CD4-positive, alpha-beta T cell treated with Interleukin-6 at 100 ng/mL for 8 hours (primary cell): ENCODE results near the gene FIGNL2.
"Not testable (repeated sequence)": the region's sequence is repeated elsewhere in the genome, so short reads cannot be mapped to it uniquely, and the experiment has no call there.

Experiments used
- DNase-seq: peaks from one replicate; pipeline ENCODE4 v3.0.0-alpha.2; 2020; ENCODE audit warnings: mixed read lengths, low spot score

FIGNL2 gene

DNA sequence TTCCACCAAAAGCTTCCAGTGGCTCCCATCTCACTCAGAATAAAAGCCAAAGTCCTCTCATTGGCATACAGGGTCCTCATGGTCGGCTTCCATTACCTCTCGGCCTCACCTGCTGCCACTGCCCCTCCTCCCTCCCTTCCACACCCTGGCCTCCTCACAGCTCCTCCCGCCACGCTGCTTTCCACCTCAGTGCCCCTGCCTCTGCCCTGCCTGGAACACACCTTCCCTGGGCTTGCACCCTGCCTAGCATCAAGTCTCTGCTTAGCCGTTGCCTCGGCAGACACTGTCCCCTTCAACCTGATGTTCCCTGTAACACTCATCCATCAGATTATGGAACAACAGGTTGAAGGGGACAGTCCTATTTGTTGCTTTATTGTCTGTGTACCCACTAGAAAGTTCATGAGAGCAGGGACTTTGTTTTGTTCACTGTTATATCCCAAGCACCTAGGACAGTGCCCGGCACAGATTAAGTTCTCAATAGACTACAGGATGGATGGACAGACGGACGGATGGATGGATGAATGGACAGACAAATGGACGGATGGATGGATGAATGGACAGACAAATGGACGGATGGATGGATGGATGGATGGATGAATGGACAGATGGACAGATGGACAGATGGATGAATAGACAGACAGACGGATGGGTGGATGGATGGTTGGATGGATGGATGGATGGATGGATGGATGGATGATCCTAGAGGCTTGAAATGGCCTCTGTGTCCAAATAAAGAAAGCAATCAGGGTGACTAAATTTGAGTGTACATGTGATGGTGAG is 14.9 kb downstream of the FIGNL2 start:
- no peak for DNase-seq

DNA sequence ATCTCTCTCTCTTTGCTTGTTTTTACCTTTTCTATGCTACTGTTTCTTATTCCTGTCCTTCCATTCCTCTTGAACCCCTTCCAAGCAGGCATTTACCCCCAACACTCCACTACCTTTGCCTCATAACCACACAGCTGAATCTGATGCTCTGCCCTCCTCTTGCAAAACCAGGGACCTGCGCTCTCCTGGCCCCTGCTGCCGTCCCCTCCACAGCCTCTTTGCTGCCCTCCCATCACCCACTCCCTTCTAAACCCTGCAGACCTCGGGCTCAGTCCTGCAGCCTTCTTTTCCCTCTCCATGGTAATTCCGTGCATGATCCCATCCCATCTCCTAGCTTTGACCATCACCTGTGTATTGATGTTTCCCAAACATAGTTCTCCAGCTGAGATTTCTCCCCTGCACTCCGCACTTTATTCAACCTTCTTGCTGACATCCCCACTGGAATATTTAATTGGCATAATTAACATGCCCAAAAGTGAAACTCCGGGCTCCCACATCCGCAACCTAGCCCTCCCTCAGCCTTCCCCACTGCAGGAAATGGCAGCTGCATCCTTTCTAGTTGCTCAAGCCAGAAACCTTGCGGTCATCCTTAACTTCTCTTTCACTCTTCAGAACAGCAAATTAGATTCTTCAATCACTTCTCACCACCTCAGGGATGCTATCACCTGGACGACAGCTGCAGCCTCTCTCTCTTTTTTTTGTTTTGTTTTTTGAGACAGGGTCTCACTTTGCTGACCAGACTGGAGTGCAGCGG is 16.0 kb downstream of the FIGNL2 start:
- no peak for DNase-seq

- not testable (repeated sequence) for DNase-seq
Measured at GRCh38 chr12:51831817-51832216, 16.7 kb downstream of the FIGNL2 start.

DNA sequence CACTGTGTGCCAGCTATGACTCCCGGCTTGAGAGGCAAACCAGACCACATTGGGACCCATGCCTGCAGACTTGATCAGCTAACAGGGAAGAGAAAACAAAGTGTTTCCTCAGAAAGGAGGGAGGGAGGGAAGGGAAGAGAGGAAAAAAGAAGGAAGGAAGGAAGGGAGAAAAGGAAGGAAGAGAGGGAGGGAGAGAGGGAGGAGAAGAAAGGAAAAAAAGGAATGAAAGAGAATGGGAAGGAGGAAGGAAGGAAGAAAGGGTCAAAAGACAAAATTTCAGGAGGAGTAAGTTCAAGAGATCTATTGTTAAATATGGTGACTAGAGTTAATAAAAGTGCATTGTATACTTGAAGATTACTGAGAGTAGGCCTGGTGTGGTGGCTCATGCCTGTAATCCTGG is 18.9 kb downstream of the FIGNL2 start:
- no peak for DNase-seq

DNA sequence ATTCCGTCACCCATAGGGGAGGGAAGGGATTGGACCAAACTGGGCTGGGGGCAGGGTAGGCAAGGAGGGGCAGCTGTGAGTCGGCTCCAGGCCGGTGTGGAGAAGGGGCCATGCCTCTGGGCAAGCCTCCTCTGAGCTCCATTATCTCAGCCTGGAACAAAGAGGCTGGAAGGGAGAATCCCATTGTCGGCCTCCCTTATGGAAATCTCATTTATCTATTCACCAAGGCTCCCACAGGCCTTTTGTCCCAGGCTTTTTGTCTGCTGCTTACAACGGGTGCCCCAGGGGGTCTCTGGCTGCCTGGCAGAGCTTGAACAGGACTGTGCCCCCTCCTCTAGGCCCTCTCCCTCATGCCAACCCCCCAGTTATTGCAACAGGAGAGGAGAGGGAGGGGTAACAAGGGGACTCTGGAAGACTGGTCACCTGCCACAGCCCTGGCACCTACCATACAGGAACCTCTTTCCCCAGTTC is 19.5 kb downstream of the FIGNL2 start:
- no peak for DNase-seq

- DNase-seq, result peak; percentile 9
Measured at GRCh38 chr12:51827925-51828818, 20.3 kb downstream of the FIGNL2 start.

DNA sequence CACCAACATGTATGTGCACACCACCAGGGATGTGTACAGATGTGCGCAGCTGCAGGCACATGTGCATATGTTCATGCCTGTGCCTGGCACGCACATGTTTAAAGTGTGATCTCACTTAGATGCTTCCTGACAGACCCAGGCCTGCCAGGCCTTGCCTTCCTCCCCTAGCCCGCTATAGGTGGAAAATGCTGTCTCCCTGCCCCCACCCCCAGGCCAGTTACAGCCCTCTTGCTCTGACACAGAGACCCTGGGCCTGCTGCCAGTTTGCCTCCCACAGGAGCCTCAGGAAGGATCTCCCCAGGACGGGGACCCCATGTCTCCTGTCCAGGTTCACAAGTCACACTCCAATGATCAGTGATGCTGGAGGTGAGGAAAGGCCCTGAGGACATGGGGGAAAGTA is 21.6 kb downstream of the FIGNL2 start:
- DNase-seq, result no peak

DNA sequence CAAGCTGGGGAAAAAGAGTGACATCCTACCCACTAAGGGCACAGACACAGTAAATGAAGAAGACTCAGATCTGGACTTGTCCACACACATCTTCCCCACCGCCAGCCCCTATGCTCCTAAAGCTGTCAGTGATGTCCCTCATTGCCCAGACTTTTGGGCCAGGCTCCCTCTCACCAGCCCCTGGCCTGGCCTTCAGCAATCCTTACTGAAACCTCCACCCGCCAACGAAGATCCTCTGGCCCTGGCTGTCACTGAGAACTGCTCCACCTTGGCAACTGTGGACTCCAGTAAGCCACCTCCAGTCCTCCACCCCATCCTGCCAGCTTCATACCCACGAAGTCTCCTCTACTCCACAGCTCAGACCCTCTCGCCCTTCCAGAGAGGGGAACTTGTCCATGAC is 23.3 kb downstream of the FIGNL2 start:
- DNase-seq, result no peak

- peak; percentile 44 for DNase-seq
Measured at GRCh38 chr12:51823875-51824565, 24.5 kb downstream of the FIGNL2 start.

DNA sequence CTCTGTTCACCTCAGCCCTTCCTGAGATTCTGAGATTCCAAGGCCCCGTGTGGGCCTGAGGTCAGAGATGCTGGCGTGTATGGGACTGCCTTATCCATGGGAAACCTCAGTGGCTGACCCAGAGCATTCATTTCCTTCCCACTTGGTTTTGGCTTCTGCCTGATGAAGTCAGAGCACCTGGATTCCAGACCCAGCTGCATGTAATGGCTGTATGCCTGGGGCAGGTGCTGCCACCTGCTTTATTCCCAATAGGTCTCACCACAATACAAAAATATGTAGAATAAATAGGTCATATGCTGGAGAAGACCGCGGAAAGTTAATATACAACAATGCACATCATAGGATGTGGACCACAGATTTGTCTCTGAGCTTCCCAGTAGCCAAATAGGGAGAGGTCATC is 25.6 kb downstream of the FIGNL2 start:
- no peak for DNase-seq

GRCh38 chr12:51822261-51822616 is 26.3 kb downstream of the FIGNL2 start:
- DNase-seq, result no peak

- peak; percentile 9 for DNase-seq
Measured at GRCh38 chr12:51821440-51822260, 26.9 kb downstream of the FIGNL2 start.

GRCh38 chr12:51820526-51821439 is 27.7 kb downstream of the FIGNL2 start:
- DNase-seq, result peak; percentile 76

GRCh38 chr12:51819736-51820525 is 28.6 kb downstream of the FIGNL2 start:
- DNase-seq, result no peak

- DNase-seq, result no peak
Measured at GRCh38 chr12:51818566-51819300, 29.8 kb downstream of the FIGNL2 start.

- DNase-seq, result no peak
Measured at GRCh38 chr12:51818086-51818485, 30.4 kb downstream of the FIGNL2 start.

DNA sequence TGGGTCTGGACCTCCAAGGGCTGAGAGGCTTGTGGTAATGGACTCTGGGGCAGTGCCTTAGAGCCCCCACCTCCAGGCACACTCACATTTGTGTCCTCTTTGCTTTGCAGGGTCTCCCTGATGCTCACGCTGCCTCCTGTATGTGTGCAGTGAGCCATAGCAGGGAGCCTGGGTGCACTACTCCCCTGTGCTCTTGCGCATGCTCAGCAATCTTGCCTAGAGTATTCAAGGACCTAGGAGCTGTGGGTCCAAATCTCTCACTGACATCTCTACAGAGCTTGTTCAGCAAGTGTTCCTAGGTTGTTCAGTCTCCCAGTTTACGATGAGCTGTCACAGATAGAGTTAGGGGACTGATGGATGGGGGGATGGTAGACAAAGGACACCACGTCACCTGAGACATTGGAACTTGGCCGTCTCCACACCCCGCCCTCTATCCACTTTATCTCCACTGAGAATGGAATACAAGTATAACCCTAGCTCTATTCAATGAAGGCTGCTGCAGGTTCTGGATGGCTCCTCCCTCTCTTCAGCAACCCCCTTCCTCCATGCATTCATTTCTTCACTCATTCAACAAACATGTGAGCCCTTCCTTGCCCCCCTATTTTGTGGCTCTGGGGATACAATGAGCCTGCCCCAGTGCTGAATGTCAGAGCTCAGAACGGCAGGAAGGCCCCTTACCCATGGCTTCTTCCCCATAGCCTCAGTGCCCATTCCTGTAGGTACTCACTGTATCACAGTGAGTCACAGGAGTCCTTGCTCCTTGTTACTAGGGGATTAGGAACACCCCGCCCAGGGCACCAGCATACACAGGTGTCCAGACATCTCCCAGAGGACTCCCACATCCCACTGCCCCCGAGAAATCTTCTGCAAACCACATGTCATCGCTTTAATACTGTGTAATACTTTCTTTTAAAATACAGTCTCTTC is 31.2 kb downstream of the FIGNL2 start:
- DNase-seq, result no peak
